Stimulated activated CD4-positive, alpha-beta T cell treated with anti-CD3 and anti-CD28 coated beads, TNF-alpha, amount 100 ng/mL, for 48 hours (primary cell): ENCODE measurements around the gene PRKN.

Experiments used
- DNase-seq, 3 donors: peaks; one replicate each; pipeline ENCODE4 v3.0.0-alpha.2; 2020; ENCODE audit warnings: low read depth in 3 of 3

The PRKN gene

GRCh38 chr6:161804838-161805237 lies 922.7 kb downstream of the PRKN start:
- no peak for DNase-seq

DNA sequence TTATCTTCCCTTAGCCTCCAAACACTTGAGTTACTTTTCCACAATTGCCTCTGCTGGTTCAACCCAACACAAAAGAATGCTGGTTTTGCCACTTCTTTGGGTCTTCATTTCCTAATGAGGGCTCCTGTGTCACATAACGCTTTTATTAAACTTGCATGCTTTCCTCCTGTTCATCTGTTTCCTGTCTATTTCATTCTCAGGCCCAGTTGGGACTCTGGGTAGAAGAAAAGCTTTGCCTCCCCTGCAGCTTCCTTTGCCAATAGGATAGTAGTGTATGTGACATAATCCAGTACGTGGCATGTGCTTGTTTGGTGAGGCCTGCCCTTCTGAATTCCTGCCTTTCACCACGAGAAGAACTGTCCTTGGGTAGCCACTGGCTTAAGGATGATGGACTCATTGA lies 924.4 kb downstream of the PRKN start:
- no peak for DNase-seq

- no peak for DNase-seq
Observed at GRCh38 chr6:161802231-161802630, 925.3 kb downstream of the PRKN start.

DNA sequence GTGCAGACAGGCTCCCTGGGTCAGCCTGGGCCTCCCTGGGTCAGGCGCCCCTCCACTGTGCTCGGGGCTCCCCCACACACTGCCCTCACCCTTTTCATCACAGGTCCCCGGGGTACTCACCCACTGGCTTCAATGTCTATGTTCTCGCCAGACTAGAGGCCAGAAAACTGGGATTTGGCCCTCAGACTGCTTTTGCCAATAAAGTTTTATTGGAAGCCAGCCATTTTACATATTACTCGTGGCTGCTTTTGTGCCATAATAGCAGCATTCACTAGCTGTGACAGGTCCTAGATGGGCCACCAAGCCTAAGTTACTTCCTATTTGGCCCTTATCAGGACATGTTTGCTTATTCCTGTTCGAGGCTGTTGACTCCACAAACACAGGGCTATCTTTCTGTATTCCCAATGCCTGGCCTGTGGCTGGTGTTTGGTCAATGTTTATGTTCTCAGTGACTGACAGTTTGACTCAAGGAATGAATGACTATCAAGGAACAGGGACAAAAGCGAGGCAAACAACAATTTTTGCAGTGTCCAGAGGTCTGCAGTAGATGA lies 928.6 kb downstream of the PRKN start:
- DNase-seq: no peak

- no peak for DNase-seq
Observed at GRCh38 chr6:161796681-161797080, 930.9 kb downstream of the PRKN start.

DNA sequence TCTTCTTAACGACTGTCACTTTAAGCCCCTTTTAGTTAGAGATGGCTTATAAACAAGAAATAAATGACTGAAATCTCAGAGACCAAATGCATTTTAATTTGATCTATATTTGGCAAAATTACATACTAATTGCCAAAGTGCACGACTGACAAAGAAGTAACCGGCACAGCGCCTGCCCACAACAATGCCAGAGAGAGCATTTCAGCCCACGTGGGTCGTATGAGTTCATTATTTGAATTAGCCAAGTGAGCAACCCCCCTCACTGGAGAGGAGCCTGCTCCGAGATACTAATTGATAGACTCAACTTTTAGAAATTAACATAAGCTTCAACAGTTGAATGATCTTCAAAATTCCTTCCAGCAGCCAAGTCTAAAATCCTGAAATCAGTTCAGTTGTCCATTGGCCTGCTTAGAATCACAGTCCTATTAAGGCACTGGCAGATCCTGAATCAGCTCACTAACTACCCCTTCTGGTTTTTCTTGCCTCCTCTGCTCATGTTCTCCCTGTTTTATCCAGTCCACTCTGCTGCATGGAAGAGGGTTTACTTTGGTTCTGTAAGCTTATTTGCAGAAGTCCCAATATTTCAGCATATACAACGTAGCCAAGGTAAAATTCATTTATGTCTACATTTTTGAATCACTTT lies 934.6 kb downstream of the PRKN start:
- no peak for DNase-seq

DNA sequence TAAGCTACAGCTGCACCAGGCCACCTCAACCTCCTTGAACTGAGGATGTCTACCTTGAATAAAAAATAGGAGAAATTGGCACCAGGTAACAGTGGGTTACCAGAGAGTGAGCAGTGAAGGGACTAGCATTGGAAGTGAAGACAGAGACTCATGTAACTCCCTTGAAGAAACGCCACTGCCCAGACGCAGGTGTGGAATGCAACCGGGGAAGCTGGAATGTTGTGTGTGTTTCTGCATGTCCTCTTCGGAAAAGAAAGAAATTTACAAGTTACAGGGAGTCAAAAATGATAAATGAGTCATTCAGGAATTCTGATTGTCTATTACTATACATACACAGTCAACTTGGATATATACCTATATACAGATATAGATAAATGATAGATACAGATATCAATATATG lies 939.0 kb downstream of the PRKN start:
- DNase-seq: no peak

GRCh38 chr6:161772176-161772575 lies 955.4 kb downstream of the PRKN start:
- DNase-seq: no peak

- no peak for DNase-seq
Observed at GRCh38 chr6:161761966-161762365, 965.6 kb downstream of the PRKN start.

GRCh38 chr6:161755080-161755479 lies 972.5 kb downstream of the PRKN start:
- no peak for DNase-seq

GRCh38 chr6:161750686-161751085 lies 976.9 kb downstream of the PRKN start:
- no peak for DNase-seq

DNA sequence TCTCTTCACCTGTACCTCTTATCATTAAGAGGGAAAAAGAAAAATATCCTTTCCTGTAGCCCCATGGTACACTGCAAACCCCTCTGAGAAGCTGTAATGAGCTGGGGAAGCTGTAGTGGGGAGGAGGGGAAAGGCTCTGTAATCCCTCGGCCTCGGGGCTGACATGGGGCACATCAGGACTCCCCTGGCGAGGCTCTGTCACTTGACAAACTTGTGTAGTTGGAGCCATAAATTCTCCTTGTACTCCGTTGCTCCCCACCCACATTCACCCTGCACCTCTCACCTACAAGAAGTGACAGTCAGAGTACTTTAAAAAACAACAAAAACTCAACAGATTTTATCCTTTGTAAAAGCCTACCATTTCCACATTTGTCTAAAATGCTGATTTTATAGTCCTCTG lies 978.0 kb downstream of the PRKN start:
- DNase-seq: no peak

DNA sequence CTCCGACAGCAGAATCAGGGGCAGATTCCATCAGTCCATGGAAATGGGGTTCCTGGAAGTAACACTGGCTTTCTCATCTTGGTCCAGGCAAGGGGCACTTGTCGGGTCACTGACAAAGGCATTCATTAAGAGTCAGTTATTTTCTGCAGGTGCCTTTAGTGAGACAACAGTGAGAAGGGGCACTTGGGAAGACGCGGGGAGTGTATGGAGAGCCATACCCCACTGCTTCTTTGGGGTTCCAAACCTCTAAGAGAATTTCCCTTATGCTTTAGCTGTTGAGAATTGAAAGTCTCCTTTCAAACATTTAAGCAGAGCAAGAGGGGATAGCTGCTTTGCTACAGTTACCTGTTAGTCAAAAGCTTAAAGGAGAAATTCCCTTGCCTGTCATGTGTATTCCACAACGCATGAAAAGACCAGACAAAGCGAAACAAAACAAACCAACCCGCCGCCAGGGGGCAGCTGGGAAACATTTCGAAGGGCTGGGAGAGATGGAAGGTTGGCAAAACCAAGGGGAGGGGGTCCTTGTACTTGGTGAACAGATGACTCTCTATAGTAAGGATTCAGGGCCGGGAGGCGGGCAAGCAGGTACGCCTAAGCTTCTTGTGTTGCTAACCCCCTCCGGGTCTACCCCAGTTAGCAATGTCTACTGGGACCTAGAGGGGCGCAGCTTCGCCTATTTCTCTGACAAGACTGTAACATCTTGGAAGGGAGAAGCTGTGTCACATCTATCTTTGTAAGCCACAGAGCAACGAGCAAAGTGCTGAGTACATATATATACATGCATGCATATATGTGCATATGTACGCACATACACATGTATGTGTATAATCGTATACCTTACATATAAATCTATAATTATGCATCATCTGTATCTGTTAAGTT lies 978.8 kb downstream of the PRKN start:
- peak; percentile 1 to 7 (median 4) for DNase-seq

- DNase-seq: no peak
Observed at GRCh38 chr6:161747506-161747905, 980.1 kb downstream of the PRKN start.

DNA sequence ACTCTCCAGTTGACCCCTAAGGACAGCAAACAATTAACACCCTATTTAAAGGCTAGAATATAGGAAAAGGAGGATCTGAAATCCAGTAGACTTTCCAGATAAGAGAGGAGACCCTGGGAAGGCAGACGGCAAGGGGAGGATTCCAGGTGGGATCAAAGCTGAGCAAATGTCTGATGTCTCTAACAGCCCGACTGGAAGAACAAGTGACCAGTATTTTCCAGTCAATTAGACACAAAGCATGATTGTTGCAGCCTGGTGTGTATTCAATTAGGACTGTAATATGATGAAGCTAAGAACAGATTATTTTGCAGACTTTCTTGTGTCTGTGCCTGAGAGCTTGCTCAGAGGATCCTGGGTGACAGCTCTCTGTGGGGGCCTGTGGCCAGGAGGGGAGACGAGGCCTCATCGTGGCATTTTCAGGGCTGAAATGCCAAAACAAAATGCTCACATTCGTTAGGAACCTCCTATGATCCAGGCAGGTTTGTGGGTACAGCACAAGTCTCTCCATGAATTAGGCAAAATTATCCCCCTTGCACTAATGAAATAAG lies 981.9 kb downstream of the PRKN start:
- DNase-seq: no peak

- DNase-seq: no peak
Observed at GRCh38 chr6:161745128-161745527, 982.4 kb downstream of the PRKN start.

- DNase-seq: no peak
Observed at GRCh38 chr6:161744211-161745067, 983.1 kb downstream of the PRKN start.

DNA sequence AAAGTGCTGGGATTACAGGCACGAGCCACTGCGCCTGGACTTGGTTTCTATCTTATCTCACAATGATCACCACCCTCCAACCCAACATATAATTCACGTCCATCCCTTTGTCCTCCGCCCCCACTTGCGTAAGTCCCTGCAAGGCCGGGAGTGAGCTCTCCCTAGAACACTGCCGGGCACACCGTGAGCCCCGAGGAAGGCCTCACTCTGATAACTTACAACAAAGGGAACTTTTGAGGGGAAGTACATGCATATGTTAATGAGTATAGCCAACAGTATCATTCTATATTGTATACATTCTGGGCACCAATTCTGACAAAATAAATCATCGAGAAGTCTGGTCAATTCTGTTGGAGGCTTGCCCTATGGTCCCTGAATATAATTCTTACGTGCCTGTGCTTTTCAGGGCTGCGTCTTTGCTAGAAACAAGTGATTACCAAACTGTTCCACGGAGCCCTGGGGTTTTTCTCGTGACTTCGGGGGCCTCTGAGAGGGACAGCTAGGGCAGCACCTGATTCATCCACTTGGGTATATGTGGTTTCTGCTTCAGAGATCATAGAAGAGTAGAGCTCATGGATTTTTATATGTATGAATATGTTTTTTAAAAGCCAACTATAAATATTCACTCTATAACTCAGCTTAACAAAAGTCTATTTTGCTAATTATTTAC lies 983.9 kb downstream of the PRKN start:
- DNase-seq: no peak

- DNase-seq: no peak
Observed at GRCh38 chr6:161740486-161740885, 987.1 kb downstream of the PRKN start.

- no peak for DNase-seq
Observed at GRCh38 chr6:161736781-161737292, 990.7 kb downstream of the PRKN start.

DNA sequence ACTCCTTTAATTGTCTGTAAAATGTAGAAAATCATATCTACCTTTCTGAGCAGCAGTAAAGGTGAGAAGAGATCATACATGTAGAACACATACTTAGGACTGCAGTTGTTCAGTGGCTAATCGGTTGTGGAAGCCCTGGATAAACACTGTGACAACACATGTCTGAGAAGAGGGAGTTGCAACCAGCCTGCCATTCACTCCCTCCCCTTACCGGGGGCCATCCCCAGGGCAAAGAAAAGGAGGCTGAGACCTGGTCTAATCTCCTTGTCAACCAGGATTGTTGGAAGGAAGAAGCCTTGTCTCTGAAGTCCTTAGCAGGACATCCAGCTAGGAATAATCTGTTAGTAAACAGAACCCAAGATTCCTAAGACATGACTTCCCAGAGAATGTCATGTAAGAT lies 991.2 kb downstream of the PRKN start:
- no peak for DNase-seq
